GM12878 (cell line): ENCODE results near the gene DYNLL2. TPM values are rescaled to one million over a fixed set of nuclear protein-coding genes. Genes with fewer than 3 reads are reported as not detected.

Experiments used
- ATAC-seq: fragments of 200-7000 bp; cut with Tn5 transposase; 3 replicates; pipeline ENCODE4 v1.9.1; 2020; ENCODE audit warnings: mild to moderate bottlenecking, moderate library complexity
- BruUV-seq: library from RNA; stranded (reverse); fragments of 400-500 nt; replicated peaks from 2 replicates; lab custom pipeline; 2021; lab: Mats Ljungman, UMichigan
- CTCF ChIA-PET: fragments of 300-600 bp; sonication (Branson Sonifier 250); formaldehyde crosslinking; extraction: SDS; loops from one replicate; lab custom pipeline; 2021; ENCODE audit warnings: inconsistent platforms; lab: Yijun Ruan, JAX
- POLR2A ChIA-PET: fragments of 350-600 bp; formaldehyde crosslinking; extraction: SDS; loops from one replicate; lab custom pipeline; 2021; ENCODE audit warnings: inconsistent platforms; lab: Charles Lee
- RAD21 ChIA-PET: fragments of 300-600 bp; sonication (Branson Sonifier 250); formaldehyde crosslinking; loops from one replicate; lab custom pipeline; 2023; ENCODE audit warnings: antibody characterized with exemption; ENCODE audit not compliant: unreplicated experiment; lab: Charles Lee
- SMC1A ChIA-PET: fragments of 300-600 bp; sonication (Branson Sonifier 250); formaldehyde crosslinking; loops from one replicate; lab custom pipeline; 2023; ENCODE audit not compliant: unreplicated experiment, uncharacterized antibody; lab: Charles Lee
- DNase-seq: peaks from one replicate; pipeline ENCODE4 v3.0.0-alpha.2; 2011; ENCODE audit warnings: low read depth, low spot score
- FAIRE-seq: peaks from 3 replicates; lab custom pipeline; 2011; peaks lifted over from hg19 to GRCh38; lab: Jason Lieb, UNC
- H2AFZ ChIP-seq: 2 replicates; pipeline ENCODE4 v1.6.0; 2011; ENCODE audit warnings: low read depth, low read length, control low read depth; ENCODE audit not compliant: control insufficient read depth
- H3K27ac ChIP-seq: 2 replicates; pipeline ENCODE4 v1.5.1; 2011; ENCODE audit warnings: control low read depth; ENCODE audit not compliant: control insufficient read depth, insufficient read depth
- H3K27me3 ChIP-seq, 2 experiments: replicated peaks in 1 of 2; 2 replicates each; pipeline versions ENCODE4 v1.6.0 to v1.6.1; 2011; ENCODE audit warnings: low read length in 1 of 2; ENCODE audit not compliant: control insufficient read depth in 2 of 2, insufficient read depth in 2 of 2
- H3K36me3 ChIP-seq, 2 experiments: 2 replicates each; pipeline ENCODE4 v1.5.1; 2011; ENCODE audit warnings: low read length in 1 of 2; ENCODE audit not compliant: control insufficient read depth in 2 of 2, insufficient read depth in 2 of 2
- H3K4me1 ChIP-seq: 2 replicates; pipeline ENCODE4 v1.6.1; 2011; ENCODE audit warnings: mild to moderate bottlenecking, low read length, moderate library complexity, mixed read lengths; ENCODE audit not compliant: control insufficient read depth, insufficient read depth
- H3K4me2 ChIP-seq: 2 replicates; pipeline ENCODE4 v1.6.0; 2011; ENCODE audit warnings: control low read depth; ENCODE audit not compliant: control insufficient read depth, insufficient read depth
- H3K4me3 ChIP-seq: fragments of 200-600 bp; sonication (generic); 2 replicates; pipeline ENCODE4 v1.5.1; 2016
- H3K79me2 ChIP-seq: 2 replicates; pipeline ENCODE4 v1.6.0; 2011; ENCODE audit warnings: low read length; ENCODE audit not compliant: control insufficient read depth, insufficient read depth
- H3K9ac ChIP-seq: 2 replicates; pipeline ENCODE4 v1.8.0; 2011; ENCODE audit warnings: low read length, control low read depth, mixed read lengths; ENCODE audit not compliant: control insufficient read depth, insufficient read depth
- H3K9me3 ChIP-seq: replicated peaks from 3 replicates; pipeline ENCODE4 v1.5.1; 2011; ENCODE audit warnings: mild to moderate bottlenecking, low read length; ENCODE audit not compliant: control insufficient read depth, insufficient read depth
- H4K20me1 ChIP-seq: 2 replicates; pipeline ENCODE4 v1.6.0; 2011; ENCODE audit not compliant: control insufficient read depth, insufficient read depth
- BCL11A ChIP-seq: IDR thresholded peaks from 2 replicates; pipeline ENCODE4 v1.6.1; 2011; ENCODE audit warnings: low read depth, low read length
- BHLHE40 ChIP-seq, 2 experiments: fragments of 450-650 bp in 1 of 2; IDR thresholded peaks; 2 replicates each; pipeline ENCODE4 v1.6.1; 2011 to 2017; ENCODE audit warnings: low read depth in 2 of 2, borderline replicate concordance in 1 of 2, improper control_type of control experiment in 1 of 2, low read length in 1 of 2, mild to moderate bottlenecking in 1 of 2
- CHD4 ChIP-seq: fragments of 200-600 bp; sonication (generic); IDR thresholded peaks from 2 replicates; pipeline ENCODE4 v1.6.1; 2016; ENCODE audit warnings: mild to moderate bottlenecking
- CTCF ChIP-seq, 3 experiments: IDR thresholded peaks in 2 of 3; conservative IDR thresholded peaks in 1 of 3; 2 replicates each; pipeline ENCODE4 v1.5.1; 2011; ENCODE audit warnings: low read depth in 3 of 3, low read length in 3 of 3, mild to moderate bottlenecking in 3 of 3, control low read depth in 2 of 3, moderate library complexity in 2 of 3, inconsistent platforms in 1 of 3, mixed read lengths in 1 of 3; ENCODE audit not compliant: control insufficient read depth in 2 of 3, insufficient read depth in 1 of 3; ENCODE audit errors: extremely low read depth in 1 of 3
- HCFC1 ChIP-seq: fragments of 150-350 bp; IDR thresholded peaks from 2 replicates; pipeline ENCODE4 v1.6.1; 2014; ENCODE audit warnings: low read length
- MEF2B ChIP-seq: fragments of 450-650 bp; IDR thresholded peaks from 2 replicates; pipeline ENCODE4 v1.6.1; 2018; ENCODE audit warnings: mild to moderate bottlenecking, moderate library complexity; ENCODE audit not compliant: partially characterized antibody, poor library complexity, severe bottlenecking
- POLR2AphosphoS2 ChIP-seq: IDR thresholded peaks from 2 replicates; pipeline ENCODE4 v1.6.1; 2011; ENCODE audit warnings: low read depth, mild to moderate bottlenecking, low read length, improper control_type of control experiment, moderate library complexity
- RAD21 ChIP-seq: IDR thresholded peaks from 2 replicates; pipeline ENCODE4 v1.6.1; 2011; ENCODE audit warnings: mild to moderate bottlenecking, low read depth, low read length, moderate library complexity; ENCODE audit not compliant: insufficient read depth
- SMAD5 ChIP-seq: IDR thresholded peaks from 2 replicates; pipeline ENCODE4 v1.6.1; 2016; ENCODE audit warnings: antibody characterized with exemption, low read depth
- SMARCA5 ChIP-seq: fragments of 450-650 bp; IDR thresholded peaks from 2 replicates; pipeline ENCODE4 v1.6.1; 2017; ENCODE audit warnings: mild to moderate bottlenecking
- TBL1XR1 ChIP-seq: IDR thresholded peaks from 2 replicates; pipeline ENCODE4 v1.6.1; 2012; ENCODE audit warnings: low read depth, low read length, improper control_type of control experiment
- ZBTB33 ChIP-seq: fragments of 450-650 bp; IDR thresholded peaks from 2 replicates; pipeline ENCODE4 v1.6.1; 2017; ENCODE audit warnings: mild to moderate bottlenecking
- ZNF207 ChIP-seq: fragments of 450-650 bp; IDR thresholded peaks from 2 replicates; pipeline ENCODE4 v1.6.1; 2014; ENCODE audit warnings: antibody characterized with exemption, mild to moderate bottlenecking, borderline replicate concordance
- WGBS: methylation state at CpG from one replicate; pipeline ENCODE4 v1.1.6; 2016; ENCODE audit warnings: low lambda C conversion rate; ENCODE audit not compliant: insufficient replicate concordance, insufficient coverage; ENCODE audit errors: missing lambda C conversion rate; 5-methylcytosine and 5-hydroxymethylcytosine counted together
- in situ Hi-C: fragments of 300-500 bp; cut with MboI; formaldehyde crosslinking; loops from 9 replicates; pipeline ENCODE4 v1.14.3; 2018; ENCODE audit warnings: mixed read lengths
- intact Hi-C: fragments of 100-400 bp; cut with micrococcal nuclease; formaldehyde crosslinking; loops from one replicate; pipeline ENCODE4 v1.14.2; 2022; ENCODE audit not compliant: unreplicated experiment
- polyA plus RNA-seq, 11 experiments: library from polyadenylated mRNA; depleted of rRNA in 4 of 11; unstranded in 6 of 11; stranded (reverse) in 5 of 11; fragments of >200 nt; fragmentation: Nextera tagmentation in 4 of 11; fragmentation: Illumina TruSeq in 1 of 11; extraction: Ambion mirVana in 4 of 11; extraction: Trizol in 1 of 11; gene quantifications; 1 replicate in 1 of 11; 2 replicates in 10 of 11; pipeline versions ENCODE4 v1.2.1 to v1.2.3, GENCODE V29; 2011 to 2016; ENCODE audit warnings: inconsistent platforms in 2 of 11, missing spikeins in 2 of 11, low read depth in 1 of 11
- total RNA-seq, 4 experiments: library from RNA; depleted of rRNA in 3 of 4; stranded (reverse); fragments of >200 nt in 3 of 4; fragmentation: Illumina TruSeq in 1 of 4; extraction: Trizol in 1 of 4; gene quantifications; 2 replicates each; pipeline versions ENCODE4 v1.2.1 to v1.2.3, GENCODE V29; 2013 to 2021

Gene DYNLL2
- total and polyA plus RNA-seq, 10 of the 15 experiments (the other 5 are each of a cell fraction or from before 2014, with no cell fraction given): 0.62 to 19.2 (median 9.1) TPM

DNA sequence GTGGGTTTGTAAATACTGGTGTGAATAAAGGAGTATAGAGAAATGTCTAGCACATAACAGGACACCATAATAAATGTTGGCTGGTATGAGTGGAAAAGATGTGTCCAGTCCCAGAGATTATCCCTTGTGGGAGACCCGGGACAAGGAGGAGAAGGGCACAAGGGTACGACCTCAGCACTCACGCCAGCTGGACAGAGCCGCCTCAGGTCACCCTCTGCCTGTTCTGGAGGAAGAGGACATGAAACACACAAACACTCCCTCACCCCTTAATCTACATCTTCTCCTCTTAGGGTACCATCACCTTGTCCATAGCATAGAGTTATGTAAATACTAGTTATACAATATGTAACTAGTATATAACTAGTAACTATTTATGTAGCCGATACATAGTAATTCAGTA lies 26.8 kb downstream of the DYNLL2 start:
- no TSS peak for BruUV-seq
- in situ Hi-C loops: no loop called here

GRCh38 chr17:58111676-58112075 lies 28.5 kb downstream of the DYNLL2 start:
- RAD21 ChIA-PET: interaction anchor here (1.4 to 3.2 kb wide), 3 partner anchors 117 to 254 kb away, joined by 4 to 16 read pairs (median 13); no protein-coding TSS in a partner anchor
- no peak for ATAC-seq
- SMC1A ChIA-PET: interaction anchor here (0.9 to 2.3 kb wide), 10 partner anchors 15 to 424 kb away, joined by 3 to 14 read pairs (median 4); no protein-coding TSS in a partner anchor
- POLR2A ChIA-PET: interaction anchor here (0.6 kb wide), 1 partner anchor 658 kb away, joined by 3 read pairs; no protein-coding TSS in a partner anchor
- Histone ChIP-seq H3K4me3 (no peak overlapping the region), H2AFZ (no peak overlapping the region), H3K27ac (no peak overlapping the region), H3K4me2 (no peak overlapping the region), H4K20me1 (no peaks in the 10 kb centered on the region), H3K9ac (no peak overlapping the region), H3K9me3 (no peaks in the 10 kb centered on the region), H3K4me1 (no peaks in the 10 kb centered on the region), H3K79me2 (no peaks in the 10 kb centered on the region), H3K36me3 (no peaks in the 10 kb centered on the region), H3K27me3 (peaks cover 0 to 3% of the 10 kb centered on the region in 2 experiments; a peak in 1 of 4 replicates)
- TF ChIP-seq HCFC1 (no peak), CTCF (IDR thresholded peaks at IDR 0.05 in 2 of 3, conservative IDR thresholded peaks at IDR 0.05 in 1 of 3; ENCODE audit: control insufficient read depth in 2 of 3, extremely low read depth in 1 of 3, insufficient read depth in 1 of 3, low read depth in 3 of 3, low read length in 3 of 3) (no peak), BHLHE40 (IDR thresholded peaks at IDR 0.05; ENCODE audit: borderline replicate concordance in 1 of 2, low read depth in 2 of 2, low read length in 1 of 2) (no peak), ZNF207 (no peak), SMAD5 (no peak), ZBTB33 (no peak), CHD4 (no peak), TBL1XR1 (no peak)
- no peak for FAIRE-seq
- WGBS: 33% methylated on average over 3 of the region's 3 CpGs
- no TSS peak for BruUV-seq
- in situ Hi-C loops: no loop called here
- DNase-seq: no peak
- CTCF ChIA-PET: interaction anchor here (1.0 to 6.6 kb wide), 11 partner anchors 10 to 254 kb away, joined by 3 to 87 read pairs (median 5); no protein-coding TSS in a partner anchor
- intact Hi-C loops: loop anchor here (2.0 to 5.0 kb wide), 3 partner anchors 61 to 984 kb away; partner anchors contain the start of gene SRSF1

More for the DNA sequence above, 26.8 kb downstream of the DYNLL2 start:
- no peaks in the 10 kb centered on the region for H3K36me3 ChIP-seq
- no peak overlapping the region for H3K9ac ChIP-seq
- H3K4me2 ChIP-seq: no peak overlapping the region
- 34% methylated on average over 5 of the region's 5 CpGs for WGBS
- FAIRE-seq: no peak
- RAD21 ChIA-PET: no interaction called here
- SMC1A ChIA-PET: interaction anchor here (0.9 kb wide), 1 partner anchor 13 kb away, joined by 3 read pairs; no protein-coding TSS in a partner anchor
- peaks cover 0 to 3% of the 10 kb centered on the region in 2 experiments; a peak in 1 of 4 replicates for H3K27me3 ChIP-seq
- intact Hi-C loops: loop anchor here (5.0 kb wide), 2 partner anchors 62 to 983 kb away; no protein-coding TSS in a partner anchor
- no peak for ATAC-seq
- H3K79me2 ChIP-seq: no peaks in the 10 kb centered on the region
- POLR2A ChIA-PET: no interaction called here
- CTCF ChIA-PET: interaction anchor here (1.6 to 6.6 kb wide), 3 partner anchors 13 to 276 kb away, joined by 3 to 63 read pairs (median 9); no protein-coding TSS in a partner anchor
- no peak for DNase-seq
- H4K20me1 ChIP-seq: no peaks in the 10 kb centered on the region
- H3K27ac ChIP-seq: no peak overlapping the region
- TF ChIP-seq POLR2AphosphoS2: no peak
- TF ChIP-seq RAD21: no peak
- TF ChIP-seq SMARCA5: no peak
- TF ChIP-seq MEF2B: no peak
- no peak for TF ChIP-seq BCL11A
- no peak overlapping the region for H3K4me3 ChIP-seq
- no peak overlapping the region for H2AFZ ChIP-seq
- H3K9me3 ChIP-seq: no peaks in the 10 kb centered on the region
- no peaks in the 10 kb centered on the region for H3K4me1 ChIP-seq
